Measurements from ENCODE around the gene GSS. TPM values are rescaled to one million over a fixed set of nuclear protein-coding genes. Genes with fewer than 3 reads are reported as not detected.
A peak's percentile ranks its signal among the peaks of the same experiment; 100 is the strongest.

Gene GSS
- total and polyA plus RNA-seq, 4 donors: 20.8 to 38.8 (median 35.4) TPM

DNA sequence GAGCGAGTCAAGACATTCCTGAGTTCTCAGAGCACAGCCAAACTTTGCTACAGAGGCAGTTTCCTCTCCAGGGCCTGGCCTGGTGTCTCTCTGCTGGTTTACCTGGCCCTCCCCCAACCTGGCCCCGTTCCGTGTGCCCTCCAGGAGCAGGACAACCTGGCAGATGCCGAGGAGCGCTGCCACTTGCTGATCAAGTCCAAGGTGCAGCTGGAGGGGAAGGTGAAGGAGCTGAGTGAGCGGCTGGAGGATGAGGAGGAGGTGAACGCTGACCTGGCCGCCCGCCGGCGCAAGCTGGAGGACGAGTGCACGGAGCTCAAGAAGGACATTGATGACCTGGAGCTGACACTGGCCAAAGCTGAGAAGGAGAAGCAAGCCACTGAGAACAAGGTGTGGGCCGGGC, 39.6 kb upstream of the GSS start:
- no peaks in the 10 kb centered on the region for H3K27me3 ChIP-seq (ENCODE audit: control insufficient read depth in 4 of 4, insufficient read depth in 4 of 4, low read length in 3 of 4)
- H3K4me3 ChIP-seq (ENCODE audit: low read depth in 1 of 3, low read length in 3 of 3): no peak overlapping the region
- peaks cover 0 to 43% (median 9%) of the 10 kb centered on the region in 4 donors for H3K36me3 ChIP-seq (ENCODE audit: control insufficient read depth in 4 of 4, insufficient read depth in 3 of 4, low read depth in 1 of 4, low read length in 3 of 4)
- no peak overlapping the region for H3K9ac ChIP-seq (ENCODE audit: low read depth in 1 of 2, low read length in 2 of 2)
- H3K4me1 ChIP-seq (ENCODE audit: control insufficient read depth in 4 of 4, insufficient read depth in 4 of 4, low read length in 3 of 4): peaks cover 2 to 33% (median 18%) of the 10 kb centered on the region in 4 donors
- H3K27ac ChIP-seq (ENCODE audit: low read depth in 1 of 2, low read length in 2 of 2): peak overlapping the region in 1 of 2 donors; percentile 64
- TF ChIP-seq HNF4A (conservative IDR thresholded peaks at IDR 0.05) (no peak), HNF4G (IDR thresholded peaks at IDR 0.05) (no peak), EGR1 (IDR thresholded peaks at IDR 0.05; ENCODE audit: low read depth in 2 of 2) (no peak), FOXA1 (IDR thresholded peaks at IDR 0.05) (no peak), SP1 (IDR thresholded peaks at IDR 0.05) (no peak), YY1 (IDR thresholded peaks at IDR 0.05) (no peak)
- TF ChIP-seq, protein P1, sequence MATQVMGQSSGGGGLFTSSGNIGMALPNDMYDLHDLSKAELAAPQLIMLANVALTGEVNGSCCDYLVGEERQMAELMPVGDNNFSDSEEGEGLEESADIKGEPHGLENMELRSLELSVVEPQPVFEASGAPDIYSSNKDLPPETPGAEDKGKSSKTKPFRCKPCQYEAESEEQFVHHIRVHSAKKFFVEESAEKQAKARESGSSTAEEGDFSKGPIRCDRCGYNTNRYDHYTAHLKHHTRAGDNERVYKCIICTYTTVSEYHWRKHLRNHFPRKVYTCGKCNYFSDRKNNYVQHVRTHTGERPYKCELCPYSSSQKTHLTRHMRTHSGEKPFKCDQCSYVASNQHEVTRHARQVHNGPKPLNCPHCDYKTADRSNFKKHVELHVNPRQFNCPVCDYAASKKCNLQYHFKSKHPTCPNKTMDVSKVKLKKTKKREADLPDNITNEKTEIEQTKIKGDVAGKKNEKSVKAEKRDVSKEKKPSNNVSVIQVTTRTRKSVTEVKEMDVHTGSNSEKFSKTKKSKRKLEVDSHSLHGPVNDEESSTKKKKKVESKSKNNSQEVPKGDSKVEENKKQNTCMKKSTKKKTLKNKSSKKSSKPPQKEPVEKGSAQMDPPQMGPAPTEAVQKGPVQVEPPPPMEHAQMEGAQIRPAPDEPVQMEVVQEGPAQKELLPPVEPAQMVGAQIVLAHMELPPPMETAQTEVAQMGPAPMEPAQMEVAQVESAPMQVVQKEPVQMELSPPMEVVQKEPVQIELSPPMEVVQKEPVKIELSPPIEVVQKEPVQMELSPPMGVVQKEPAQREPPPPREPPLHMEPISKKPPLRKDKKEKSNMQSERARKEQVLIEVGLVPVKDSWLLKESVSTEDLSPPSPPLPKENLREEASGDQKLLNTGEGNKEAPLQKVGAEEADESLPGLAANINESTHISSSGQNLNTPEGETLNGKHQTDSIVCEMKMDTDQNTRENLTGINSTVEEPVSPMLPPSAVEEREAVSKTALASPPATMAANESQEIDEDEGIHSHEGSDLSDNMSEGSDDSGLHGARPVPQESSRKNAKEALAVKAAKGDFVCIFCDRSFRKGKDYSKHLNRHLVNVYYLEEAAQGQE (IDR thresholded peaks at IDR 0.05): no peak
- TF ChIP-seq, protein P2, sequence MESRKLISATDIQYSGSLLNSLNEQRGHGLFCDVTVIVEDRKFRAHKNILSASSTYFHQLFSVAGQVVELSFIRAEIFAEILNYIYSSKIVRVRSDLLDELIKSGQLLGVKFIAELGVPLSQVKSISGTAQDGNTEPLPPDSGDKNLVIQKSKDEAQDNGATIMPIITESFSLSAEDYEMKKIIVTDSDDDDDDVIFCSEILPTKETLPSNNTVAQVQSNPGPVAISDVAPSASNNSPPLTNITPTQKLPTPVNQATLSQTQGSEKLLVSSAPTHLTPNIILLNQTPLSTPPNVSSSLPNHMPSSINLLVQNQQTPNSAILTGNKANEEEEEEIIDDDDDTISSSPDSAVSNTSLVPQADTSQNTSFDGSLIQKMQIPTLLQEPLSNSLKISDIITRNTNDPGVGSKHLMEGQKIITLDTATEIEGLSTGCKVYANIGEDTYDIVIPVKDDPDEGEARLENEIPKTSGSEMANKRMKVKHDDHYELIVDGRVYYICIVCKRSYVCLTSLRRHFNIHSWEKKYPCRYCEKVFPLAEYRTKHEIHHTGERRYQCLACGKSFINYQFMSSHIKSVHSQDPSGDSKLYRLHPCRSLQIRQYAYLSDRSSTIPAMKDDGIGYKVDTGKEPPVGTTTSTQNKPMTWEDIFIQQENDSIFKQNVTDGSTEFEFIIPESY (IDR thresholded peaks at IDR 0.05): no peak
- TF ChIP-seq, protein P3, sequence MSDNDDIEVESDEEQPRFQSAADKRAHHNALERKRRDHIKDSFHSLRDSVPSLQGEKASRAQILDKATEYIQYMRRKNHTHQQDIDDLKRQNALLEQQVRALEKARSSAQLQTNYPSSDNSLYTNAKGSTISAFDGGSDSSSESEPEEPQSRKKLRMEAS (IDR thresholded peaks at IDR 0.05): no peak
- no peak for DNase-seq (ENCODE audit: low spot score)
- 86% methylated on average over 14 of the region's 14 CpGs for WGBS
- no peaks in the 10 kb centered on the region for H3K9me3 ChIP-seq (ENCODE audit: control insufficient read depth in 4 of 4, low read length in 3 of 4)

DNA sequence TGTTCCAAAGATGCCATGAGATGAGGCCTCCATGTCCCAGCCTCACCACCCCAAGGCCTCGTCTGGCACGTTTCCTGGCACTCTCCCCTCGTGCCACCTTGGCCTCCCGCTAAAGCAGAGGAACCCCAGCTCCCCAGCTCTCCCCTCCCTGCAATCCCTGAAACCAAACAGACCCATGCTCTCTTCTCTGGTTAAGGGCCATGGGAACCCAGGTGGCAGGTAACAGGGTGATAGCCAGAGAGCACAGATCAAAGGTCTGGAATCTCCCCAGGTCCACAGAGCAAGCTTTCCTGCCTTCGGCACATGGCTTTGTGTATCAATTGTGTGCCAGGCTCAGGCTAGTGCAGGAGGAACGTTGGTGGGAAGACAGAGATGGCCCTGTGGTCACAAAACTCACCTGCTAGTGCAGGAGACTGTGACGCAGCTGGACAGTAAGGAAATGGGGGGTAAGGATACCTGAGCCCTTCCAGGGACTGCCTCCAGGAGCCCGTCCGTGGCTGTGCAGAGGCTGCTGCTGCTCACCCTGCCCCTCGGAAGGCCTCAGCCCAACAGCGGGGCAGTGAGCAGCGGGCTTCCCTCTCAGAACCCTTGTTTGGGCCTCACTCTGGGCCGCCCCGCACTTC, 39.0 kb upstream of the GSS start:
- Histone ChIP-seq H3K9ac (ENCODE audit: low read depth in 1 of 2, low read length in 2 of 2) (no peak overlapping the region), H3K4me1 (ENCODE audit: control insufficient read depth in 4 of 4, insufficient read depth in 4 of 4, low read length in 3 of 4) (peaks cover 2 to 33% (median 18%) of the 10 kb centered on the region in 4 donors), H3K36me3 (ENCODE audit: control insufficient read depth in 4 of 4, insufficient read depth in 3 of 4, low read depth in 1 of 4, low read length in 3 of 4) (peaks cover 0 to 37% (median 9%) of the 10 kb centered on the region in 4 donors), H3K27ac (ENCODE audit: low read depth in 1 of 2, low read length in 2 of 2) (peak overlapping the region; percentile 52 to 64), H3K4me3 (ENCODE audit: low read depth in 1 of 3, low read length in 3 of 3) (no peak overlapping the region), H3K9me3 (ENCODE audit: control insufficient read depth in 4 of 4, low read length in 3 of 4) (no peaks in the 10 kb centered on the region), H3K27me3 (ENCODE audit: control insufficient read depth in 4 of 4, insufficient read depth in 4 of 4, low read length in 3 of 4) (no peaks in the 10 kb centered on the region)
- peak; percentile 79 for TF ChIP-seq HNF4G (IDR thresholded peaks at IDR 0.05)
- TF ChIP-seq HNF4A (conservative IDR thresholded peaks at IDR 0.05): peak; percentile 86 to 93
- peak; percentile 24 for TF ChIP-seq SP1 (IDR thresholded peaks at IDR 0.05)
- TF ChIP-seq RXRA (IDR thresholded peaks at IDR 0.05): peak; percentile 56 to 67
- TF ChIP-seq, protein P4, sequence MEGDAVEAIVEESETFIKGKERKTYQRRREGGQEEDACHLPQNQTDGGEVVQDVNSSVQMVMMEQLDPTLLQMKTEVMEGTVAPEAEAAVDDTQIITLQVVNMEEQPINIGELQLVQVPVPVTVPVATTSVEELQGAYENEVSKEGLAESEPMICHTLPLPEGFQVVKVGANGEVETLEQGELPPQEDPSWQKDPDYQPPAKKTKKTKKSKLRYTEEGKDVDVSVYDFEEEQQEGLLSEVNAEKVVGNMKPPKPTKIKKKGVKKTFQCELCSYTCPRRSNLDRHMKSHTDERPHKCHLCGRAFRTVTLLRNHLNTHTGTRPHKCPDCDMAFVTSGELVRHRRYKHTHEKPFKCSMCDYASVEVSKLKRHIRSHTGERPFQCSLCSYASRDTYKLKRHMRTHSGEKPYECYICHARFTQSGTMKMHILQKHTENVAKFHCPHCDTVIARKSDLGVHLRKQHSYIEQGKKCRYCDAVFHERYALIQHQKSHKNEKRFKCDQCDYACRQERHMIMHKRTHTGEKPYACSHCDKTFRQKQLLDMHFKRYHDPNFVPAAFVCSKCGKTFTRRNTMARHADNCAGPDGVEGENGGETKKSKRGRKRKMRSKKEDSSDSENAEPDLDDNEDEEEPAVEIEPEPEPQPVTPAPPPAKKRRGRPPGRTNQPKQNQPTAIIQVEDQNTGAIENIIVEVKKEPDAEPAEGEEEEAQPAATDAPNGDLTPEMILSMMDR (IDR thresholded peaks at IDR 0.05; ENCODE audit: low read depth, low read length, missing input control): no peak
- no peak for TF ChIP-seq EGR1 (IDR thresholded peaks at IDR 0.05; ENCODE audit: low read depth in 2 of 2)
- no peak for DNase-seq (ENCODE audit: low spot score)
- 68% methylated on average over 14 of the region's 14 CpGs for WGBS
